Sigmoid colon (tissue), 4 donors: ENCODE measurements around the gene DENND2A.
"Not testable (repeated sequence)": the region's sequence is repeated elsewhere in the genome, so short reads cannot be mapped to it uniquely, and the experiment has no call there.

Source experiments
- POLR2A ChIP-seq, 2 donors: fragments of 450-650 bp; IDR thresholded peaks; one replicate each; pipeline ENCODE4 v1.6.1; 2016; ENCODE audit warnings: antibody characterized with exemption in 2 of 2, mild to moderate bottlenecking in 2 of 2, moderate library complexity in 2 of 2
- POLR2AphosphoS5 ChIP-seq, 4 donors: sonication (generic); formaldehyde crosslinking; IDR thresholded peaks; one replicate each; pipeline ENCODE4 v1.6.1; 2017; ENCODE audit warnings: antibody characterized with exemption in 4 of 4
- TF ChIP-seq, protein P1 (sequence below), 4 experiments: fragments of 450-650 bp in 3 of 4; fragments of 200-600 bp in 1 of 4; IDR thresholded peaks; one replicate each; pipeline ENCODE4 v1.5.1; 2016 to 2019; ENCODE audit warnings: antibody characterized with exemption in 4 of 4, mild to moderate bottlenecking in 3 of 4, moderate library complexity in 2 of 4

DNA sequence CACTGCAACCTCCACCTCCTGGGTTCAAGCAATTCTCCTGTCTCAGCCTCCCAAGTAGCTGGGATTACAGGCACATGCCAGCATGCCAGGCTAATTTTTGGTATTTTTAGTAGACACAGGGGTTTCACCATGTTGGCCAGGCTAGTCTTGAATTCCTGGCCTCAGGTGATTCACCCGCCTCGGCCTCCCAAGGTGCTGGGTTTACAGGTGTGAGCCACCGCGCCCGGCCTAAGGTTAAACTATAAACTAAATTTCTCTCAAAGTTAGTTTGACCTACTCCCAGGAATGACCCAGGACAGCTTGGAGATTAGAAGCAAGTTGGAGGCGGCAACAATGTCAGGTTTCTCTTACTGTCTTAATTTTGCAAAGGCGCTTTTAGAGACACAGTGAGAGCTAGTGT is 142.8 kb downstream of the DENND2A start:
- TF ChIP-seq, protein P1, sequence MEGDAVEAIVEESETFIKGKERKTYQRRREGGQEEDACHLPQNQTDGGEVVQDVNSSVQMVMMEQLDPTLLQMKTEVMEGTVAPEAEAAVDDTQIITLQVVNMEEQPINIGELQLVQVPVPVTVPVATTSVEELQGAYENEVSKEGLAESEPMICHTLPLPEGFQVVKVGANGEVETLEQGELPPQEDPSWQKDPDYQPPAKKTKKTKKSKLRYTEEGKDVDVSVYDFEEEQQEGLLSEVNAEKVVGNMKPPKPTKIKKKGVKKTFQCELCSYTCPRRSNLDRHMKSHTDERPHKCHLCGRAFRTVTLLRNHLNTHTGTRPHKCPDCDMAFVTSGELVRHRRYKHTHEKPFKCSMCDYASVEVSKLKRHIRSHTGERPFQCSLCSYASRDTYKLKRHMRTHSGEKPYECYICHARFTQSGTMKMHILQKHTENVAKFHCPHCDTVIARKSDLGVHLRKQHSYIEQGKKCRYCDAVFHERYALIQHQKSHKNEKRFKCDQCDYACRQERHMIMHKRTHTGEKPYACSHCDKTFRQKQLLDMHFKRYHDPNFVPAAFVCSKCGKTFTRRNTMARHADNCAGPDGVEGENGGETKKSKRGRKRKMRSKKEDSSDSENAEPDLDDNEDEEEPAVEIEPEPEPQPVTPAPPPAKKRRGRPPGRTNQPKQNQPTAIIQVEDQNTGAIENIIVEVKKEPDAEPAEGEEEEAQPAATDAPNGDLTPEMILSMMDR (IDR thresholded peaks at IDR 0.05) = not testable (repeated sequence)
- not testable (repeated sequence) for TF ChIP-seq POLR2A, POLR2AphosphoS5 (IDR thresholded peaks at IDR 0.05)
